Frontal cortex (tissue), 4 donors: ENCODE data around the gene LFNG. TPM values are rescaled to one million over a fixed set of nuclear protein-coding genes. Genes with fewer than 3 reads are reported as not detected.

Source experiments
- DNase-seq, 2 donors: peaks; one replicate each; pipeline ENCODE4 v3.0.0; 2012; ENCODE audit warnings: low spot score in 2 of 2
- FAIRE-seq: peaks from 2 replicates; lab custom pipeline; 2012; peaks lifted over from hg19 to GRCh38; lab: Jason Lieb, UNC
- total RNA-seq: library from RNA; depleted of rRNA; stranded (reverse); fragments of >200 nt; gene quantifications from one replicate; pipeline ENCODE4 v1.2.3, GENCODE V29; 2014
- donor health status: control.
- donor health status: control.
- donor health status: control.

Gene LFNG
- total RNA-seq, 1 donor from 2014 or later = 9.4 TPM

GRCh38 chr7:2500701-2501100 is 18.9 kb upstream of the LFNG start:
- FAIRE-seq (no peak), DNase-seq (no peak)

- DNase-seq = no peak
- FAIRE-seq = no peak
Measured at GRCh38 chr7:2501947-2502646, 17.5 kb upstream of the LFNG start.

GRCh38 chr7:2502647-2502966 is 17.0 kb upstream of the LFNG start:
- FAIRE-seq (no peak), DNase-seq (no peak)

- peak in 1 of 2 donors; percentile 71 for DNase-seq
- FAIRE-seq = no peak
Measured at GRCh38 chr7:2503056-2503941, 16.3 kb upstream of the LFNG start.

GRCh38 chr7:2504128-2504888 is 15.3 kb upstream of the LFNG start:
- no peak for DNase-seq
- no peak for FAIRE-seq

- no peak for DNase-seq
- FAIRE-seq = no peak
Measured at GRCh38 chr7:2504889-2505375, 14.6 kb upstream of the LFNG start.

GRCh38 chr7:2505401-2505800 is 14.2 kb upstream of the LFNG start:
- DNase-seq (no peak), FAIRE-seq (no peak)

- FAIRE-seq (no peak), DNase-seq (no peak)
Measured at GRCh38 chr7:2507208-2507916, 12.2 kb upstream of the LFNG start.

GRCh38 chr7:2507917-2508306 is 11.7 kb upstream of the LFNG start:
- no peak for FAIRE-seq
- no peak for DNase-seq

GRCh38 chr7:2508327-2509215 is 11.0 kb upstream of the LFNG start:
- FAIRE-seq = no peak
- no peak for DNase-seq

GRCh38 chr7:2509298-2509906 is 10.2 kb upstream of the LFNG start:
- no peak for DNase-seq
- FAIRE-seq = no peak

- FAIRE-seq = no peak
- DNase-seq = no peak
Measured at GRCh38 chr7:2510130-2510776, 9.3 kb upstream of the LFNG start.

GRCh38 chr7:2510909-2511768 is 8.4 kb upstream of the LFNG start:
- FAIRE-seq = no peak

GRCh38 chr7:2511769-2512168 is 7.8 kb upstream of the LFNG start:
- no peak for FAIRE-seq
- no peak for DNase-seq

More at GRCh38 chr7:2510909-2511768, 8.4 kb upstream of the LFNG start:
- DNase-seq = no peak

GRCh38 chr7:2512179-2512661 is 7.4 kb upstream of the LFNG start:
- no peak for DNase-seq
- FAIRE-seq = no peak

GRCh38 chr7:2512713-2513112 is 6.9 kb upstream of the LFNG start:
- FAIRE-seq = no peak
- DNase-seq = no peak

GRCh38 chr7:2513702-2514101 is 5.9 kb upstream of the LFNG start:
- FAIRE-seq = no peak
- no peak for DNase-seq
